HG03565 (cell line): ENCODE results near the gene RBM47.

Experiments used
- ATAC-seq: cut with Tn5 transposase; IDR thresholded peaks from one replicate; pipeline ENCODE4 v1.9.1; 2021; ENCODE audit warnings: mild to moderate bottlenecking, moderate library complexity; ENCODE audit not compliant: unreplicated experiment

The RBM47 gene

DNA sequence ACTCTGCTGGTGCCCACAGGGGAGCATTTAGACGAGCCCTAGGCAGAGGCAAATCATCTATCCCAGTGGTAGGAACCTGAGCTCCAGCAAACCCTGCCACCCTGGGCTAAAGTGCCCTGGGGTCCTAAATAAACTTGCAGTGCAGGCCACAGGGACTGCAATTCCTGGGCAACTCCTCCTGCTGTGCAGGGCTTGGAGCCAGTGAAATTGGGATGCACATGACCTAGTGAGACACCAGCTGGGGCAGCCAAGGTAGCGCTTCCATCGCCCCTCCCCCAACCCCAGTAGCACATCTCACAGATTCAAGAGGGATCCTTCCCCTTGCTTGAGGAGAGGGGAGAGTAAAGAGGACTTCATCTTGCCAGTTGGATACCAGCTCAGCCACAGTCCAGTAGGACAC, 250.4 kb downstream of the RBM47 start:
- ATAC-seq, result no peak

DNA sequence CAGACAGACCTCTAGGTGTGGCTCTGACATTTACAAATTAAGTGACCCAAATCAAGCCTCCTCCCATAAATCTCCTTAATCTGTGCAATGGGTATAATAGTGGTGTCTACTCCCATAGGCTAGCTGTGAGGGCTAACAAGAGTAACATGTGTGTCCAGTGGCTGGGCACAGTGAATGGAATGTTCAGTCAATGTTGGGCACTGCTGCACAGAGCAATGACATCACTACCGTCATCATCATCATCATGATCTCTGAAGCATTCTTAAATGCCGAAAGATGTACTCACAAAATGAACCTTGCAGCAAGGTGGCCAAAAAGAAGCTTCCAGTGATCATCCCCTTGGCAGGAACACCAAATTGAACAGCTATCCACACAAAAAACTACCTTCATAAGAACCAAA, 251.0 kb downstream of the RBM47 start:
- no peak for ATAC-seq

DNA sequence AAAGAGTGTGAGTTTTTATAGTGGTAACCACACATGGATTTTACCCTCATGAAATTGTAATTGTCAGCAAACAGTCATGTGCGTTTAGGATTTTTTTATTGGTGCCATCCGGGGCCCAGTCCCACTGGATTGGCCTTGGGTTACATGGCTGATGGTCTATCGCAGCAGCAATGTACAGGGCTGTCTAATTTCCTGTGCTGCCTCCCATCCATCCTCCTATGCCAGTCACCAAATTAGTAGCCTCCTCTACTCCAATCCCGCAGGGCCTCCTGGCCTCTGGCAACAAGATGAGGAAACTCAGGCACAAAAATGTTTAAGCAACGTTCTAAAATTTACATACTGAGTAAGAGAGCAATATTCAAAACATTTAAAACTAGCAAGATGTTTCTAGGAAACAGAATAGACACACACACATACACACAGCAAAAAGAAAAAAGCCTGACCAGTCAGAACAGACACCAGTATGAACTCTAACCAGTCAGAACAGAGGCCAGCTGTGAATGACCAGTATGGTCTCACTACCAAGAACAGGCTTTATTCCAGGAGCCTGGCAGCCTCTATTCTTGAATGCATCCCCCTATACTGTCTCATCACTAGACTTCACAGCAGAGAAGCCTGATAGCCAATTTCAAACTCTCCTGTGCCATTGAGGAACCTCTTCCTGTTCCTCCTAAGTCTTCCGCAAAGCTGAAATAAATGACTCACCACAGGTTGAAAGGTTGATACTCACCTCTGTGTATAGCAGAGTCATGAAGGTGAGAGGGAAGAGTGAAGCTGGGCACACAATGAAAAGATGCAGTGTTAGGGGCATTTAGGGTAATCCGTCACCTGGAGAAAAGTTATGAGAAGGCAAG, 251.9 kb downstream of the RBM47 start:
- ATAC-seq, result no peak

DNA sequence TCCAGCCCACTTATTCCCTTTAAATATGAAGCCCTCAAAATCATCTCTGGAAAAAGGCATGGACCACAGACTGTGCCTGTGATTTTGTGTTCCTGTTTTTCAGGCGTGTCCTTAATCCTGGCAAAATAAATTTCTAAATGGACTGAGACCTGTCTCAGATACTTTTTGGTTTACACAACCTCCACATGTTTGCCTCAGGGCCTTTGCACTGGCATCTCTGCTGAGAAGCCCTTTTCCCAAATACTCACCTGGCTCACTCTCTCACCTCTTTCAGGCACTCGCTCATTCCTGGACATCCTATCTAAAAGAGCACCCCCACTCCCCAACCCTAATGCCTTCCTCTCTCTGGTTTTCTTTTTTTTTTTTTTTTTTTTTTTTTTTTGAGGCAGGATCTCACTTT, 254.0 kb downstream of the RBM47 start:
- ATAC-seq, result no peak

- no peak for ATAC-seq
Observed at GRCh38 chr4:40375095-40375494, 254.6 kb downstream of the RBM47 start.

GRCh38 chr4:40373636-40374035, 256.0 kb downstream of the RBM47 start:
- ATAC-seq, result no peak
